ENCODE data around the gene JSRP1. TPM values are rescaled to one million over a fixed set of nuclear protein-coding genes. Genes with fewer than 3 reads are reported as not detected.

Gene JSRP1
- total and polyA plus RNA-seq, 2 experiments from 2014 or later = 0.30 to 0.93 TPM

GRCh38 chr19:2252055-2252796 is 4.0 kb downstream of the JSRP1 start:
- 95% methylated on average over 64 of the region's 74 CpGs for WGBS (ENCODE audit: low lambda C conversion rate, missing lambda C conversion rate)
- Histone ChIP-seq H3K9me2 (replicated peaks; ENCODE audit: insufficient read depth) (no peaks in the 10 kb centered on the region), H3K27me3 (no peaks in the 10 kb centered on the region), H3K4me1 (ENCODE audit: insufficient read depth) (peaks cover 13% of the 10 kb centered on the region), H2AFZ (no peak overlapping the region), H3K4me2 (peak overlapping the region; percentile 91), H3K79me2 (no peaks in the 10 kb centered on the region), H4K20me1 (ENCODE audit: insufficient read depth, poor library complexity, severe bottlenecking) (no peaks in the 10 kb centered on the region), H3K36me3 (replicated peaks; ENCODE audit: insufficient read depth, low read depth) (no peaks in the 10 kb centered on the region), H3K27ac (no peak overlapping the region), H3K9me3 (ENCODE audit: low read depth) (no peaks in the 10 kb centered on the region), H3K4me3 (no peak overlapping the region)
- no peak for DNase-seq (ENCODE audit: low spot score)
- TF ChIP-seq EZH2phosphoT487 (IDR thresholded peaks at IDR 0.05; ENCODE audit: low read depth, severe bottlenecking, unreplicated experiment) (no peak), CTCF (IDR thresholded peaks at IDR 0.05; ENCODE audit: poor library complexity) (no peak), EZH2 (IDR thresholded peaks at IDR 0.05; ENCODE audit: borderline replicate concordance) (no peak)

- Histone ChIP-seq H3K27ac (no peak overlapping the region), H3K79me2 (no peaks in the 10 kb centered on the region), H3K4me3 (no peak overlapping the region), H2AFZ (no peak overlapping the region), H3K9me2 (replicated peaks; ENCODE audit: insufficient read depth) (no peaks in the 10 kb centered on the region), H3K27me3 (no peaks in the 10 kb centered on the region), H4K20me1 (ENCODE audit: insufficient read depth, poor library complexity, severe bottlenecking) (no peaks in the 10 kb centered on the region), H3K4me2 (no peak overlapping the region), H3K9me3 (ENCODE audit: low read depth) (no peaks in the 10 kb centered on the region), H3K4me1 (ENCODE audit: insufficient read depth) (peaks cover 13% of the 10 kb centered on the region), H3K36me3 (replicated peaks; ENCODE audit: insufficient read depth, low read depth) (no peaks in the 10 kb centered on the region)
- over 99% methylated on average over 99 of the region's 125 CpGs for WGBS (ENCODE audit: low lambda C conversion rate, missing lambda C conversion rate)
- TF ChIP-seq CTCF (IDR thresholded peaks at IDR 0.05; ENCODE audit: poor library complexity) = no peak
- no peak for TF ChIP-seq EZH2 (IDR thresholded peaks at IDR 0.05; ENCODE audit: borderline replicate concordance)
- no peak for TF ChIP-seq EZH2phosphoT487 (IDR thresholded peaks at IDR 0.05; ENCODE audit: low read depth, severe bottlenecking, unreplicated experiment)
- no peak for DNase-seq (ENCODE audit: low spot score)
Observed at GRCh38 chr19:2251106-2252054, 4.8 kb downstream of the JSRP1 start.

- Histone ChIP-seq H3K4me1 (ENCODE audit: insufficient read depth) (peaks cover 13% of the 10 kb centered on the region), H3K27me3 (no peaks in the 10 kb centered on the region)
- no peak for TF ChIP-seq EZH2phosphoT487 (IDR thresholded peaks at IDR 0.05; ENCODE audit: low read depth, severe bottlenecking, unreplicated experiment)
- TF ChIP-seq EZH2 (IDR thresholded peaks at IDR 0.05; ENCODE audit: borderline replicate concordance) = no peak
- no peak for TF ChIP-seq CTCF (IDR thresholded peaks at IDR 0.05; ENCODE audit: poor library complexity)
Observed at GRCh38 chr19:2250766-2251105, 5.5 kb downstream of the JSRP1 start.

More at GRCh38 chr19:2250766-2251105, 5.5 kb downstream of the JSRP1 start:
- Histone ChIP-seq H3K27ac (no peak overlapping the region), H4K20me1 (ENCODE audit: insufficient read depth, poor library complexity, severe bottlenecking) (no peaks in the 10 kb centered on the region), H3K4me2 (no peak overlapping the region), H3K9me2 (replicated peaks; ENCODE audit: insufficient read depth) (no peaks in the 10 kb centered on the region), H2AFZ (no peak overlapping the region), H3K4me3 (no peak overlapping the region), H3K79me2 (no peaks in the 10 kb centered on the region), H3K9me3 (ENCODE audit: low read depth) (no peaks in the 10 kb centered on the region), H3K36me3 (replicated peaks; ENCODE audit: insufficient read depth, low read depth) (no peaks in the 10 kb centered on the region)
- over 99% methylated on average over 27 of the region's 40 CpGs for WGBS (ENCODE audit: low lambda C conversion rate, missing lambda C conversion rate)
- DNase-seq (ENCODE audit: low spot score) = no peak

All from hepatocyte (in vitro differentiated cells).